Measurements from ENCODE around the gene MALAT1.
A peak's percentile ranks its signal among the peaks of the same experiment; 100 is the strongest.

MALAT1 gene

GRCh38 chr11:65540290-65541092 is 41.6 kb downstream of the MALAT1 start:
- peak; percentile 90 for DNase-seq (ENCODE audit: low read depth)

- no peak for DNase-seq (ENCODE audit: low read depth)
These were observed 42.5 kb downstream of the MALAT1 start for GRCh38 chr11:65541093-65541982.

GRCh38 chr11:65542738-65543390 is 44.0 kb downstream of the MALAT1 start:
- no peak for DNase-seq (ENCODE audit: low read depth)

- DNase-seq (ENCODE audit: low read depth), result no peak
These were observed 47.0 kb downstream of the MALAT1 start for GRCh38 chr11:65545853-65546216.

GRCh38 chr11:65546217-65546958 is 47.5 kb downstream of the MALAT1 start:
- DNase-seq (ENCODE audit: low read depth), result peak; percentile 37

- no peak for DNase-seq (ENCODE audit: low read depth)
These were observed 48.7 kb downstream of the MALAT1 start for GRCh38 chr11:65547446-65548125.

- no peak for DNase-seq (ENCODE audit: low read depth)
These were observed 49.5 kb downstream of the MALAT1 start for GRCh38 chr11:65548395-65548794.

GRCh38 chr11:65549096-65549495 is 50.3 kb downstream of the MALAT1 start:
- no peak for DNase-seq (ENCODE audit: low read depth)

GRCh38 chr11:65551572-65552387 is 52.9 kb downstream of the MALAT1 start:
- DNase-seq (ENCODE audit: low read depth), result peak; percentile 52

GRCh38 chr11:65552388-65552951 is 53.6 kb downstream of the MALAT1 start:
- no peak for DNase-seq (ENCODE audit: low read depth)

GRCh38 chr11:65553301-65554001 is 54.6 kb downstream of the MALAT1 start:
- DNase-seq (ENCODE audit: low read depth), result no peak

- no peak for DNase-seq (ENCODE audit: low read depth)
These were observed 55.4 kb downstream of the MALAT1 start for GRCh38 chr11:65554057-65554818.

- no peak for DNase-seq (ENCODE audit: low read depth)
These were observed 56.1 kb downstream of the MALAT1 start for GRCh38 chr11:65554842-65555430.

- DNase-seq (ENCODE audit: low read depth), result peak; percentile 93
These were observed 56.9 kb downstream of the MALAT1 start for GRCh38 chr11:65555693-65556231.

Measured in ELR (cell line).